ENCODE results near the gene RSPRY1.

GRCh38 chr16:57258226-57258909 is 72.2 kb downstream of the RSPRY1 start:
- TF ChIP-seq EZH2 (IDR thresholded peaks at IDR 0.05), result no peak
- no peak for TF ChIP-seq CTCF (IDR thresholded peaks at IDR 0.05)

Measured in neural progenitor cell (in vitro differentiated cells).